GM12864 (cell line): ENCODE results near the gene TCEANC.
"Not testable (repeated sequence)": the region's sequence is repeated elsewhere in the genome, so short reads cannot be mapped to it uniquely, and the experiment has no call there.

Experiments used
- DNase-seq: peaks from one replicate; pipeline ENCODE4 v3.0.0-alpha.2; 2011; ENCODE audit warnings: low read depth
- H3K4me3 ChIP-seq: 2 replicates; pipeline ENCODE4 v1.5.1; 2011; ENCODE audit warnings: mild to moderate bottlenecking, low read depth, low read length, control low read depth
- CTCF ChIP-seq: IDR thresholded peaks from 2 replicates; pipeline ENCODE4 v1.5.1; 2011; ENCODE audit warnings: low read depth, mild to moderate bottlenecking, moderate library complexity, low read length, control low read depth, inconsistent platforms; ENCODE audit errors: missing control alignments

The TCEANC gene

GRCh38 chrX:13622401-13622964 is 30.5 kb upstream of the TCEANC start:
- no peak for DNase-seq
- no peak for TF ChIP-seq CTCF
- H3K4me3 ChIP-seq: no peak overlapping the region

- H3K4me3 ChIP-seq: no peak overlapping the region
- TF ChIP-seq CTCF: no peak
- DNase-seq: no peak
These were observed 25.6 kb upstream of the TCEANC start for GRCh38 chrX:13627306-13627705.

DNA sequence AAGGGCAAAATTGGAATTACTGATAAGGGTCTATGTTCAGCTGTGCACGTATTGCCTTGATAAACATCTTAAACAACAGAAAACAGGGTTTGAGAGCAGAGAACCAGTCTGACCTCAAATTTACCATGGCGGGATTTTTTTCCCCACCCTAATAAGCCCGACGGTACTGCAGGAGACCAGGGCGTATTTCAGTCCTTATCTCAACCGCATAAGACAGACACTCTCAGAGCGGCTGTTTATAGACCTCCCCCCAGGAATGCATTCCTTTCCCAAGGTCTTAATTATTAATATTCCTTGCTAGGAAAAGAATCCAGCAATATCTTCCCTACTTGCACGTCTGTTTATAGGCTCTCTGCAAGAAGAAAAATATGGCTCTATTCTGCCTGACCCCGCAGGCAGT is 15.7 kb upstream of the TCEANC start:
- not testable (repeated sequence) for H3K4me3 ChIP-seq

DNA sequence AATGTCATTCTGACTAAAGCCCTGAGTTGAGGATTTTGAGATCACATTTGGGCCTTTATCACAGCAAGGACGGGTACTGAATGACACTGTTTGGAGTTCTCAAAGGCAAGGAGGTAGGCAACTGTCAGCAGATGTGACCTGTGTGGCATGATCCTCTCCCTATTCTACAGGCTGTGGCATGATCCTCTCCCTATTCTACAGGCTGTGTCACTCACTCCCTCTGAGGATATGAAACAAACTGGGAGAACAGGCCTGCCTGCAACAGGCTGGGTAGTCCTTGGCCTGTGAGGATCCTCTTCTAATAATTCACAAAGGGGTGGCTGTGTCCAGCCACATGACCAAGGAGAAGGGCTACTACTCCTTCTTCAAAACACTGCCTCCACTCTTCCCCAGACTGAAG is 14.9 kb upstream of the TCEANC start:
- DNase-seq: no peak
- no peak overlapping the region for H3K4me3 ChIP-seq
- TF ChIP-seq CTCF: no peak

More for the DNA sequence above, 15.7 kb upstream of the TCEANC start:
- not testable (repeated sequence) for DNase-seq

GRCh38 chrX:13638826-13639225 is 14.1 kb upstream of the TCEANC start:
- no peak overlapping the region for H3K4me3 ChIP-seq
- DNase-seq: no peak
- TF ChIP-seq CTCF: no peak

DNA sequence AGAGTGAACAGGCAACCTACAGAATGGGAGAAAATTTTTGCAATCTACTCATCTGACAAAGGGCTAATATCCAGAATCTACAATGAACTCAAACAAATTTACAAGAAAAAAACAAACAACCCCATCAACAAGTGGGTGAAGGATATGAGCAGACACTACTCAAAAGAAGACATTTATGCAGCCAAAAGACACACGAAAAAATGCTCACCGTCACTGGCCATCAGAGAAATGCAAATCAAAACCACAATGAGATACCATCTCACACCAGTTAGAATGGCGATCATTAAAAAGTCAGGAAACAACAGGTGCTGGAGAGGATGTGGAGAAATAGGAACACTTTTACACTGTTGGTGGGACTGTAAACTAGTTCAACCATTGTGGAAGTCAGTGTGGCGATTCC is 11.3 kb upstream of the TCEANC start:
- DNase-seq, H3K4me3 ChIP-seq: not testable (repeated sequence)

DNA sequence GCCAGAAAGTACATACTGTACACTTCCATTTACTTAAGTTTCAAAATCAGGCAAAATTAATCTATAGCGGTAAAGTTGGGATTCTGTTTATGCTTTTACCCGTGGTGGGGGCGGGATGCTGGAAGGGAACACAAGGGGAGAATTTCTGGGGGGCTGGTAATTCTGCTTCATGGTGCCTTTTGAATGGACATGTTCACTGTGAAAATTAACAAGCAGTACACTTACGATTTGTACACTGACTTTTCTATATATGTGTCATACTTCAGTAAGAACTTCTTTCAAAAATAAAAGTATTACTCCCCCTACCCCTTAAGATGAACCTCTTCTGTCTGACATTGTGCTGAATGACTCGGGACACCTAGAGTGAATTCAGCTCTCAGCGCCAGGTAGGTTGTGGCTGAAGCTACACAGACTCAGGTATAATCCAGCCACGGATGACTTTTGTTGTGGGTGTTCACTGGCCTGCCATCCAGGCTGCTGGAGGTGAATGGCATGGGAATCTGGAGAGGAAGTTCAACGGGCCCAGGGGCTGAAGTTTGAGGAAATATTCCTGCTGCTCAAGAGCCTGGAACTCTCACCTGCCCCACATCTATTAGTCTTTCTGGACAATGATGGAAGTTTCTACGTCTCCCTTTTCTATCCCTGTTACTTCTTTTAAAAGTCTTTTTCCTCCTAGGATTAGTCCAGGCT is 7.3 kb upstream of the TCEANC start:
- H3K4me3 ChIP-seq: no peak overlapping the region
- no peak for TF ChIP-seq CTCF
- no peak for DNase-seq

DNA sequence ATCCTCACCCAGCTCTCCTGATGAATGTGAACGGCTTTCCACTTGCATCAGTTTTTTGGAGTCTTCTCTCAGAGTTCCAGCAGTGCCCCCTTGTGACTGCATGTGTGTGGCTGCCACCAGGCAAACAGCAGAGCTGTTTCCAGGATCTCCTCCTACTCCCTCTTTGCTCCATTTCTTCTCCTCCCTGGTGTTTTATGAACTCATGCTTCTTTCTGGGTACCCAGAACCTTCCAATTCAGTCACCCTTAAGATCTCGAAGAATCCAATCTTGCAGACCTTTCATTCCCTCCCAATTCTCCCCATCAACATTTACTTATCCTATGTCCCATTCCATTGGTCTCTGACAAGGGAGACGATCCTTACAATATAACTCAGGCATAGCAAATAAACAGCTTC is 6.8 kb upstream of the TCEANC start:
- DNase-seq: no peak
- no peak overlapping the region for H3K4me3 ChIP-seq
- TF ChIP-seq CTCF: peak; percentile 60
